Measurements from ENCODE around the gene STK32A.
A peak's percentile ranks its signal among the peaks of the same experiment; 100 is the strongest.
"Not testable (repeated sequence)": the region's sequence is repeated elsewhere in the genome, so short reads cannot be mapped to it uniquely, and the experiment has no call there.

STK32A gene

DNA sequence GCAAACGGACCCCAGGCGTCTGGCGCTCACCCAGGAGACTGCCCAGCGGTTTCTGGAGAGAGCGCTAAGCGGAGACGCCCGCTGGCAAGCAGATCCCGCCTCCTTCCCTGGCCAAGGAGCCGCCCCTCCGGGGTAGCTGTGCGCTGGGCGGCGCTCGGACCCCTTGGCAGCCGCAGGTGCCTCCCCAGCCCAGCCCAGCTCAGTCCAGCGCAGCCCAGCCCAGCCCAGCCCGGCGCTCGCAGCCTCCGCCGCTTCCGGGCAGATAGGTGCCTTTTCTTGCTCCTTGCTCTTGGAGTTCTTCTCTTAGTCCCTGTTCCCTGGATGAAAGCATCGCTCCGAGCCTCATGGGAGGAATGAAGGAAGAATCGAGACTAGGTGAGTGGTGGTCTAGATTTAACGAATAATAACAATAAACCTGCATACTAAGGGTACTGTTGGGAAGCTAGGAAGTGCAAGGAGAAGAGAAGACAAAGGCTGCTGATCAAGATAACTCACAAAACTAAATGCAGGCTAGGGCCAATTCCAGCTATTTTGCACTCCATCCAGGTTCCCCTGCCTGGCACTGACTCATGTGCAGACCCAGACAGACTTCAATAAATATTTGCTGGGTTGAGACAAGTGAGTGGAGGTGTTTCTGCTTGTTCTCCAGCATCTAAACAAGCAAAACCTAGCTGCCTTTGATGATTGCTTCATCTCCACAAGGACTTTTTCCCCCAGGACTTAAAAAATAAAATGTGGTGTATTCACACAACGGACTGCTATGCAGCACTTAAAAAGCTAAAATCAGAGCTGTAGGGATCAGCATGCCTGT is at the start of gene STK32A:
Gene STK32A, plus strand, starts transcription at position 202 of the 811 bp plus-strand sequence. CDS start 4,609 bp downstream, outside the sequence.
- DNase-seq: peak; percentile 77

DNA sequence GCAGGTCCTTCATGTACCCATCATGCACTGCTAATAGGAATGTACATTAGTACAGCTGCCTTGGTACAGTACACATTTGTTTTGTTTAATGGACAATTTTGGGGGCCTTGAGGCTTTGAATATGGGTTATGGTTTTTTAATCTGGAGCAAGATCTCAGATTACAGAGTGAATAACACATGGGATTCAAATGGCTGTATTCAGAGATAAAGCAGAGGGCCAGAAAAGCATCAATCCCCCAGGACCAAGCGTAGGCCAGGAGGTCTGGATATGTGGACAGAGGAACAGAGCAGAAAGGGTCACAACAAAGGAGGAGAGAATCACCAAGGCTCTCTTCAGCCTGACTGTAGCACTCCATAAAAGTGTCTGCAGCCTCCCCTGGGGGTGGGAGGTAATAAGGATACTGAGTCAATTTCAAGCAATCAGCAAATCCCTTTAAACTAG is 47.7 kb upstream of the STK32A start:
- DNase-seq: peak; percentile 22

- DNase-seq: peak; percentile 76
Measured at GRCh38 chr5:147188200-147189108, 46.4 kb upstream of the STK32A start.

DNA sequence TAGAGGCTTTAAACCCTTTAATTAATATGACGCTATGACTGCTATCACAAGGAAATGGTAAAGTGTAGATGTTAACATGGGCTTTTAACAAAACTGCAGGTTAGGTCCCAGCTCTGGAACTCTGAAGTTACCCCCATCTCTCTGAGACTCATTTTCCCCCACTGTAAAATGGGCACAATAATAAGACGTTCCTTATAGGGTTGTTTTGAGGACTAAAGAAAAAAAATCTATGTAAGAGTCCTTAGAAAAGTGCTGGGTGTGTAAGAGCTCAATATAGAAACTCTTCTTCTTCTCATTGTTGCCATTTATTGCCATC is 45.8 kb upstream of the STK32A start:
- no peak for DNase-seq

DNA sequence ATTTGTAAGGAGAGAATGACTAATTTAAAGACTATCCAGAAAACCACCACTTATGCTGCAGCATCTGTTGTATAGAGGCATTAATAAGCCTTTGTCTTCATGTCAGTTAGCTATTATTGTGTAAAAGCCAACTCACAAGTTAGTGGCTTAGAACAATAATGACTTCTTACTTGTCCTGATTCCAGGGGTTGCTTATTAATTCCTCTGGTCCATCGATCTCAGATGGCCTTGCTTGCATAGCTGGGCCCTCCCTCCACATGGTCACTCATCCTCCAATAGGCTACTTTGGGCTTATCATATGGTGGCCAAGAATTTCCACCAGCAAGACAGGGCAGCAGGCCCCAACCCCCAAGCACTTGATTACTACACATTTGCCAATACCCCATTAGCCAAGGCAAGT is 44.5 kb upstream of the STK32A start:
- no peak for DNase-seq

GRCh38 chr5:147193123-147193522 is 41.7 kb upstream of the STK32A start:
- DNase-seq: no peak

DNA sequence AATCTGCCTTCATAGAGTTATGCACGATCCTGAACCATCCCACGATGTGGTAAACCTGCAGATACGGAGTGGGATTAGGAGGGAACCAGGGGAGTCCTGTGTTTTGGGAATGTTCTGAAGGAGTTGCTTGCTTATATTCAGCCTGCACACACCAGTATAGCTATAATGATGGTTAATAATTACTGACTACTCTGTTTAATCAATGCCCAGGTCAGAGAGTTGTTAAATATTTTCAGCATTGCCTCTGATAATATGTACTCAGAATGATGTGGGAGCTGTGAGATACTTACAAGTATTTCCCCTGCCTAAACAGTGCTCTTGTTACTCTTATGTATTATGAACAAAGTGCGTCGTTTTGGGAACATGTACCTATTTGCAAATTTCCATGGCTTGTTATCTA is 34.8 kb upstream of the STK32A start:
- no peak for DNase-seq

GRCh38 chr5:147203213-147203612 is 31.6 kb upstream of the STK32A start:
- no peak for DNase-seq

DNA sequence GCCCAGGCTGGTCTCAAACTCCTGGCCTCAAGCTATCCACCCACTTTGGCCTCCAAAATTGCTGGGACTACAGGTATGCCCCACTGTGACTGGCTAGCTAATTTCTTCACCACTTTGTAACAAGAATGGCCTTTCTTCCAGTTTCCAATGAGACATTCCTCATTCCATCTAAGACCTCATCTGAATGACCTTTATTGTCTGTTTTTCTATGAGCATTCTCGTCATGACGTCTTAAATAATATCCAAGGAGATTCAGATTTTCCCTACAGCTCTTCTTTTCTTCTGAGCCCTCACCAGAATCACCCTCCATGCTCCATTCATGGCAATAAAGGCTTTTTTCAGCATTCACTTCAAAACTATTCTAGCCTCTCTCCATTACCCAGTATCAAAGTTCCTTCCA is 30.2 kb upstream of the STK32A start:
- DNase-seq: no peak

- DNase-seq: no peak
Measured at GRCh38 chr5:147208134-147208533, 26.7 kb upstream of the STK32A start.

- DNase-seq: no peak
Measured at GRCh38 chr5:147216552-147217154, 18.2 kb upstream of the STK32A start.

- DNase-seq: no peak
Measured at GRCh38 chr5:147223343-147223742, 11.5 kb upstream of the STK32A start.

- peak; percentile 6 for DNase-seq
Measured at GRCh38 chr5:147223948-147224791, 10.7 kb upstream of the STK32A start.

DNA sequence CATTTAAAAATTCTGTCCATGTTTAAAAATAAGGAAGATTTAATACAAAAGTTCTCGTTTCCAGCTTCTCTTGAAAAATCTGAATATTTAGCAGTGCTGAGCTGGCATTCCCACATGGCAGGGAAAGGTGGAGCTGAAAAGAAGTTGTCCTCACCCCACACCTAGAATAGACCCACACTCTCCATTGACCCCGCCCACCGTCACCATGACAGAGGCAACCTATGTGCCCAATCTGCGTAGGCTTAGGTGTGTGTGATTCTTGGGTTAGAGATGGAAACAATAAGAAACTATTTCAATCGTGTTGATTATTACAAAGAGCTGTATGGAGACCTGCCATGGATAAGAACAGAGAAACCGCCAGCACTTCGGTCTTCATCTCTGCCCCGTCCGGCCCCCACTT is 8.9 kb upstream of the STK32A start:
- no peak for DNase-seq

DNA sequence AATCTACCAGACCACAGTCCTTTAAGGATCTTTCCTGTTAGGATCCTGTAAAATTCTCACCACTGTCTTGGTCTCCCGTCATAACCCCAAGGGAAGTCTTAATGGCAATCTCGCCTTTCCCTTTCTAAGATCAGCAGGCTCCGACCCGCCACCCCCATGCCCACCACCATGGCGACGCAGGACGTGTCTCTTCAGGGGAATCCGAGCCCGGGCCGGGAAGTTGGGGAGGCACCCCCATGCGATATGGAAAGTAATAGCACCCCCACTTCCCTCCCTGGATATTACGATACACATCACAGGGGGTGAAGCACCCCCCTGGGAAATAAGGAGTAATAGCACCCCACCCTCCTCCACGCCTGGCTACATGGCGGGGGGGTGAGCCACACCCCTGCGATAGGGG is 8.3 kb upstream of the STK32A start:
- DNase-seq: no peak

GRCh38 chr5:147234239-147234824 is 494 bp upstream of the STK32A start:
- no peak for DNase-seq

- DNase-seq: no peak
Measured at GRCh38 chr5:147240266-147240985, 5.6 kb downstream of the STK32A start.

DNA sequence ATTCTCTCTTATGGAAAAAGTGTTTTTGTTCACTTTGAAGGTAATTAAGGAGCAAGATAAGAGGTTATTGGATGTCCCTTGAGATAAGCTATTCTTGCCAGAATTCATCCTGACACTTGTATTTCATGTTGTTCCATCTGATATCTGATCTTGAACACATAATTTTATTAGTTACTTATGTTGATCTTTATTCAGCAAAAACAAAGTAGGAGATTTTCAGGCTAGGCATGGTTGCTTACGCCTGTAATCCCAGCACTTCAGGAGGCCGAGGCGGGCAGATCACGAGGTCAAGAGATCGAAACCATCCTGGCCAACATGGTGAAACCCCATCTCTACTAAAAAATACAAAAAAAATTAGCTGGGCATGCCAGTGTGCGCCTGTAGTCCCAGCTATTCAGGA is 8.4 kb downstream of the STK32A start:
- DNase-seq: not testable (repeated sequence)

- DNase-seq: no peak
Measured at GRCh38 chr5:147245381-147246165, 10.7 kb downstream of the STK32A start.

DNA sequence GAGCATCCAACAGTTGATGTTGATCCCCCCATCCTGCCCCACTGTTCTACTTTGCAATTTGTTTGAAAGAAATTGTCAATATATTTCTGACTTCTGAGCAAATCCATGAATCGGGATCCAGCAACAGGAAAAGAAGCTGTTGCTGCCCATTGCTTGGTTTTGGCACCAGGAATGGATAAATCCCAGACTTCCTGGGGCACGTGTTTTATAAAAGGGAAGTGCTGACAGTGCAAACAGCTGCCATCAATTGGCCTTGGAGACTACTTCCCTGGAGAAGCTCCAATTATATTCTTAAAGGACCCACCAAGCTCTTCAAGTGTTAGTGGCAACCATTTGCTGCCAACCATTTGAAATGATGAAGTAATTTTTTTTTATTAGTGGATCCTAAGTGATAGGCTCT is 13.7 kb downstream of the STK32A start:
- DNase-seq: no peak

- no peak for DNase-seq
Measured at GRCh38 chr5:147259837-147260236, 25.0 kb downstream of the STK32A start.

Measured in NCI-H1092 treated with DMSO at 0.1 percent for 48 hours (cell line).